Loucy (cell line): ENCODE results near the gene MTLN.
"Not testable (repeated sequence)": the region's sequence is repeated elsewhere in the genome, so short reads cannot be mapped to it uniquely, and the experiment has no call there.

ENCODE experiments used
- CTCF ChIP-seq: fragments of 200-600 bp; sonication (generic); conservative IDR thresholded peaks from 2 replicates; pipeline ENCODE4 v1.5.1; 2014; ENCODE audit warnings: mild to moderate bottlenecking, antibody characterized with exemption, low read length
- EZH2phosphoT487 ChIP-seq: fragments of 200-600 bp; IDR thresholded peaks from 2 replicates; pipeline ENCODE4 v1.6.1; 2018; ENCODE audit warnings: antibody characterized with exemption, mild to moderate bottlenecking, moderate library complexity, borderline replicate concordance

GRCh38 chr2:110261910-110262309 is 49.6 kb upstream of the MTLN start:
- not testable (repeated sequence) for TF ChIP-seq CTCF, EZH2phosphoT487
